OCI-LY7 (cell line): ENCODE data around the gene PSKH1.

Experiments
- CTCF ChIP-seq: fragments of 200-600 bp; sonication (generic); conservative IDR thresholded peaks from 2 replicates; pipeline ENCODE4 v1.5.1; 2014; ENCODE audit warnings: mild to moderate bottlenecking, antibody characterized with exemption, low read length, moderate library complexity, mixed read lengths
- EZH2phosphoT487 ChIP-seq: fragments of 200-600 bp; sonication (generic); IDR thresholded peaks from 2 replicates; pipeline ENCODE4 v1.6.1; 2018; ENCODE audit warnings: low read depth, borderline replicate concordance, mild to moderate bottlenecking, mixed run types, antibody characterized with exemption, low read length, moderate library complexity, mixed read lengths

DNA sequence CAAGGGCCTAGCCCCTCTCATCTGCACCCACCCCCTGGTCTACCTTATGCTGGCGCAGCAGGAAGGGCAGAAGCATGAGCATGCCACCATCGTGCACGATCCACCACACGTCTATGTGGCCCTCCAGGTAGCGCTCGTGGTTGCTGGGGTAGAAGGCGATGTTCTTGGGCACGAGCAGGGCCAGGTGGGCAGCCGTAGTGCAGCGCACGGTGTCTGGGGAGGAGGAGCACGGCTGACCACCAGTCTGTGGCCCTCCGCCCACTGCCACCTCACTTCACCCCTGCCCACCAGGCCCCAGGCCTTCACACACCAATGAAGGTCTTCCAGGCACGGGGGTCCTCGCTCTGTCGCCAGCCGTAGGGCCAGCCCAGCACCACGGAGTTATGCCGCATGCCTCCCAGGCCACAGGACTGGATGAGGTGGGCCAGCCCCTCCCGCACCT, 53.1 kb downstream of the PSKH1 start:
- TF ChIP-seq CTCF, result no peak
- TF ChIP-seq EZH2phosphoT487, result no peak
